Ishikawa (cell line): ENCODE data around the gene RIIAD1.

Experiments
- CEBPB ChIP-seq: IDR thresholded peaks from 2 replicates; pipeline ENCODE4 v1.6.1; 2012
- CREB1 ChIP-seq: IDR thresholded peaks from 2 replicates; pipeline ENCODE4 v1.6.1; 2012; ENCODE audit warnings: low read depth
- EGR1 ChIP-seq: IDR thresholded peaks from 2 replicates; pipeline ENCODE4 v1.6.1; 2012
- EP300 ChIP-seq: IDR thresholded peaks from 2 replicates; pipeline ENCODE4 v1.6.1; 2012; ENCODE audit warnings: borderline replicate concordance
- FOXM1 ChIP-seq: IDR thresholded peaks from 2 replicates; pipeline ENCODE4 v1.6.1; 2012; ENCODE audit warnings: low read depth, borderline replicate concordance
- NFIC ChIP-seq: IDR thresholded peaks from 2 replicates; pipeline ENCODE4 v1.6.1; 2012
- RAD21 ChIP-seq: IDR thresholded peaks from 2 replicates; pipeline ENCODE4 v1.6.1; 2012; ENCODE audit warnings: low read depth
- TAF1 ChIP-seq: IDR thresholded peaks from 2 replicates; pipeline ENCODE4 v1.6.1; 2012; ENCODE audit warnings: low read depth, mild to moderate bottlenecking
- TCF12 ChIP-seq: IDR thresholded peaks from 2 replicates; pipeline ENCODE4 v1.6.1; 2012; ENCODE audit warnings: low read depth
- TEAD4 ChIP-seq: IDR thresholded peaks from 2 replicates; pipeline ENCODE4 v1.6.1; 2012
- YY1 ChIP-seq: IDR thresholded peaks from 2 replicates; pipeline ENCODE4 v1.6.1; 2012; ENCODE audit warnings: low read depth
- ZBTB7A ChIP-seq: IDR thresholded peaks from 2 replicates; pipeline ENCODE4 v1.6.1; 2012; ENCODE audit warnings: low read depth
- TF ChIP-seq, protein P1 (sequence below): IDR thresholded peaks from 2 replicates; pipeline ENCODE4 v1.6.1; 2012
- TF ChIP-seq, protein P2 (sequence below): IDR thresholded peaks from 2 replicates; pipeline ENCODE4 v1.6.1; 2012
- TF ChIP-seq, protein P3 (sequence below): IDR thresholded peaks from 2 replicates; pipeline ENCODE4 v1.6.1; 2012; ENCODE audit warnings: low read depth, mild to moderate bottlenecking

The RIIAD1 gene

DNA sequence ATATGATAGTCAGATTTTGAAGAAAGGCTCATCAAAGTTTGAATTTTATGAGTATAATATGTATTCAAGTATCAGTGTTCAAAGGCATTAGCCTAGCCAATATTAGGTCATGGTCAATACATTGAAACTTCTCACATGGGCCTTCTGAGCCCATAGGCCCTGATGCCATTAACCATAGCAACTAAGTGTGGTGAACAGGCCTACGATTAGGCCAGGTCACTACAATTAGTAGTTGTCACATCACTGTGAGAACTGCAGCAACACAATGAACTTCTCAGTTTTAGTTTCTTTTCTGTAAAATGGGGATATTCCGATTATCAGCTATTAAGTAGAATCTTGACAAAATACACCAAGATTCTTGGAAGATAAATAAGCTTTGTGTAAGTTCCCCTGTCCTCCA lies 34.8 kb upstream of the RIIAD1 start:
- TF ChIP-seq TEAD4 (no peak), TAF1 (no peak)
- TF ChIP-seq, protein P1, sequence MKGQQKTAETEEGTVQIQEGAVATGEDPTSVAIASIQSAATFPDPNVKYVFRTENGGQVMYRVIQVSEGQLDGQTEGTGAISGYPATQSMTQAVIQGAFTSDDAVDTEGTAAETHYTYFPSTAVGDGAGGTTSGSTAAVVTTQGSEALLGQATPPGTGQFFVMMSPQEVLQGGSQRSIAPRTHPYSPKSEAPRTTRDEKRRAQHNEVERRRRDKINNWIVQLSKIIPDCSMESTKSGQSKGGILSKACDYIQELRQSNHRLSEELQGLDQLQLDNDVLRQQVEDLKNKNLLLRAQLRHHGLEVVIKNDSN, result no peak

DNA sequence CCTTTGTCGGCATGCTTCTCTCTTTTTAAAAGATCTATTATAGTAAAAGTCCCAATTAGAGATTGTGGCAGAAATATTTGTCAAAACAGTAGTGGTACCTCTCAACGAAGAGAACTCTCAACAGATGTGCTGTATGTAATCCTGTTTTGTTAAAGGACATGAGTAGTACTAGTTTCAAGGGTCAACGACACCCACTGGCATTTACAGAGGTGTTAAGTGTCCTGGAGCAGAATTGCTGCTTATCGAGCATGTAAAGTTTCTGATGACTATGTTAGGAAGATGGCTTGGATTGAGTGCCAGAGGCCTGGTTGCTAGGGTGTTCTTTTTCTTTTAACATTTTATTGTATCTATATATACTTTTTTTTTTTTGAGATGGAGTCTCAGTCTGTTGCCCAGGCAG lies 31.8 kb upstream of the RIIAD1 start:
- TF ChIP-seq NFIC, result no peak
- no peak for TF ChIP-seq RAD21
- TF ChIP-seq, protein P1, result no peak
- TF ChIP-seq EGR1, result no peak
- TF ChIP-seq, protein P2, sequence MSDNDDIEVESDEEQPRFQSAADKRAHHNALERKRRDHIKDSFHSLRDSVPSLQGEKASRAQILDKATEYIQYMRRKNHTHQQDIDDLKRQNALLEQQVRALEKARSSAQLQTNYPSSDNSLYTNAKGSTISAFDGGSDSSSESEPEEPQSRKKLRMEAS, result no peak
- no peak for TF ChIP-seq CEBPB
- TF ChIP-seq, protein P3, sequence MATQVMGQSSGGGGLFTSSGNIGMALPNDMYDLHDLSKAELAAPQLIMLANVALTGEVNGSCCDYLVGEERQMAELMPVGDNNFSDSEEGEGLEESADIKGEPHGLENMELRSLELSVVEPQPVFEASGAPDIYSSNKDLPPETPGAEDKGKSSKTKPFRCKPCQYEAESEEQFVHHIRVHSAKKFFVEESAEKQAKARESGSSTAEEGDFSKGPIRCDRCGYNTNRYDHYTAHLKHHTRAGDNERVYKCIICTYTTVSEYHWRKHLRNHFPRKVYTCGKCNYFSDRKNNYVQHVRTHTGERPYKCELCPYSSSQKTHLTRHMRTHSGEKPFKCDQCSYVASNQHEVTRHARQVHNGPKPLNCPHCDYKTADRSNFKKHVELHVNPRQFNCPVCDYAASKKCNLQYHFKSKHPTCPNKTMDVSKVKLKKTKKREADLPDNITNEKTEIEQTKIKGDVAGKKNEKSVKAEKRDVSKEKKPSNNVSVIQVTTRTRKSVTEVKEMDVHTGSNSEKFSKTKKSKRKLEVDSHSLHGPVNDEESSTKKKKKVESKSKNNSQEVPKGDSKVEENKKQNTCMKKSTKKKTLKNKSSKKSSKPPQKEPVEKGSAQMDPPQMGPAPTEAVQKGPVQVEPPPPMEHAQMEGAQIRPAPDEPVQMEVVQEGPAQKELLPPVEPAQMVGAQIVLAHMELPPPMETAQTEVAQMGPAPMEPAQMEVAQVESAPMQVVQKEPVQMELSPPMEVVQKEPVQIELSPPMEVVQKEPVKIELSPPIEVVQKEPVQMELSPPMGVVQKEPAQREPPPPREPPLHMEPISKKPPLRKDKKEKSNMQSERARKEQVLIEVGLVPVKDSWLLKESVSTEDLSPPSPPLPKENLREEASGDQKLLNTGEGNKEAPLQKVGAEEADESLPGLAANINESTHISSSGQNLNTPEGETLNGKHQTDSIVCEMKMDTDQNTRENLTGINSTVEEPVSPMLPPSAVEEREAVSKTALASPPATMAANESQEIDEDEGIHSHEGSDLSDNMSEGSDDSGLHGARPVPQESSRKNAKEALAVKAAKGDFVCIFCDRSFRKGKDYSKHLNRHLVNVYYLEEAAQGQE, result no peak
- TF ChIP-seq YY1, result no peak
- no peak for TF ChIP-seq TAF1
- no peak for TF ChIP-seq CREB1
- TF ChIP-seq EP300, result no peak
- no peak for TF ChIP-seq TCF12
- no peak for TF ChIP-seq TEAD4
- no peak for TF ChIP-seq FOXM1
- TF ChIP-seq ZBTB7A, result no peak

DNA sequence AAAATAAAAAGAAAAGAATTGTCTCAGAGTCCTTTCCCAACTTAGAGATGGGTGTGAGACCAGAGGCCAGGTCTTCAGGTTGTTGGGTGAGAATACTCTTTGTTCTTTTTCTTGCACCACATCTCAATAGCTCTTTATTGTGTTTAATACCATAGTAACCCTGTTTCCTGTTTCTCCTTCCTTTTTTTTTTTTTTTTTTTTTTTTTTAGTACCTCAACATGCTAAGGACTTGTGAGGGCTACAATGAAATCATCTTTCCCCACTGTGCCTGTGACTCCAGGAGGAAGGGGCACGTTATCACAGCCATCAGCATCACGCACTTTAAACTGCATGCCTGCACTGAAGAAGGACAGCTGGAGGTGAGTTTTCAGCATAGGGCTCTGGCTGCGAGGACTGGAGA lies 29.1 kb upstream of the RIIAD1 start:
- TF ChIP-seq YY1 (no peak), ZBTB7A (no peak), EGR1 (no peak)

DNA sequence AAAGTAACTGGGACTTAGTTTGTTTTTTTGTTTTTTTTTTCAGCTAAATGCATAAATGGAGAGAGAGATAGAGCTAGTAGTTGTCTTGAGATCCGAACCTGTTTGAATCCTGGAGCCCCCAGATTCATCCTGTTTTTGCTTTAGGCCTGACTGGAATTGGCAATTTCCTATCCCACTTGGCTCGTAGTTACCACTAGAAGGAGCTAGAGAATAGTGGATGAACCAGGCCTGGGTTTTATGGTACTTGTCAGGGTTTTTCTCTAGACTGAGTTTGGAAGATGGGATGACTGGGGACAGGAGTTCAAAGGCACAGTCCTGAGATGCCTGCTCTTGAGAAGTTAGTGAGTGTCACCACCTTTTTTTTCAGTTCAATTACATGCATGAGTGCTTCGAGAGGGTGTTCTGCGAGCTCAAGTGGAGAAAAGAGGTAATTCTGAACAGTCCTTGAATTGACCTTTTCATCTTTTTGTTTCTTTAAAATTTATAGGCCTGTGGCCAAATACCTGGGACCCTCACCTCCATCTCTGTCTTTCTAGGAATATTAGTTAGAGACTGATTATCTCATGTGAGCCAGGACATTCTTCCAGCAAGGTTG lies 28.2 kb upstream of the RIIAD1 start:
- TF ChIP-seq, protein P3, result no peak
- no peak for TF ChIP-seq ZBTB7A
- no peak for TF ChIP-seq CEBPB
- TF ChIP-seq RAD21, result peak; percentile 84

DNA sequence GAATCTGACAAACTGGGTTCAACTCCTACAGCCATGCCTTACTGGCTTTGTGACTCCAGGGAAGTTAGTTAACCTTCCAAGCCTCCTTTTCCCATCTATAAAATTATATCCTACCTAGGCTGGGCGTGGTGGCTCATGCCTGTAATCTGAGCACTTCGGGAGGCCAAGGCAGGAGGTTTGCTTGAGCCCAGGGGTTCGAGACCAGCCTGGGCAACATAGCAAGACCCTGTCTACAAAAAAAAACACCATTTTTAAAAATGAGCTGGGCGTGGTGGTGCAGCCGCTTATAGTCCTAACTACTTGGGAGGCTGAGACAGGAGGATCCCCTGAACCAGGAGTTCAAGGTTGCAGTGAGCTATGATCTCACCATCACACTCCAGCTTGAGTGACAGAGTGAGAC lies 19.8 kb upstream of the RIIAD1 start:
- no peak for TF ChIP-seq EGR1
- no peak for TF ChIP-seq CEBPB
- TF ChIP-seq TEAD4, result no peak
- TF ChIP-seq TCF12, result no peak
- TF ChIP-seq, protein P1, result no peak
- no peak for TF ChIP-seq TAF1
- TF ChIP-seq CREB1, result no peak
- no peak for TF ChIP-seq ZBTB7A

DNA sequence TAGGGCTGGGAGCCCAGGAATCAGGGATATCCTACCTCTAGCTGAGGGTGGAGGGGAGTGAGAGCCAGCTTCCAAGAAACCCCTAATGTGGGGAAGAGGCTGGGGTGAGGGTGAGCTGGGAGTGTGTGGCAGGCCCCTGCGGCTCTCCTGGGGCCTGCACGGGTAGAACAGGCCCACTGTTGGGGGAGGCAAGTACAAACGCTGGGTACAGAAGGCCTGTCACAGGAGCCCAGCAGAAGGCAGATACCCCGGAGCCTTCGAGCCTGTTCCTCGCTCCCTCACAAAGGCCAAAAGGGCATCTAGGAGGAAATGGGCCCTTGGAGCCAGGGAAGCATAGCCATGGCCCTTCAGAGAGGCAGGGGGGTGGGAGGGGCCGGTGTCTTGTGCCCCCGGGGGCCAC lies 18.4 kb upstream of the RIIAD1 start:
- no peak for TF ChIP-seq TAF1
- no peak for TF ChIP-seq ZBTB7A
- no peak for TF ChIP-seq YY1
- no peak for TF ChIP-seq EP300
- TF ChIP-seq, protein P2, result no peak
- no peak for TF ChIP-seq EGR1
- TF ChIP-seq, protein P3, result no peak
- TF ChIP-seq TCF12, result no peak
- no peak for TF ChIP-seq CREB1
